ENCODE results near the gene TOM1L1. TPM values are rescaled to one million over a fixed set of nuclear protein-coding genes. Genes with fewer than 3 reads are reported as not detected.
A peak's percentile ranks its signal among the peaks of the same experiment; 100 is the strongest.

The TOM1L1 gene
- total RNA-seq, 2 donors from 2014 or later, result 10.0 to 10.4 TPM

DNA sequence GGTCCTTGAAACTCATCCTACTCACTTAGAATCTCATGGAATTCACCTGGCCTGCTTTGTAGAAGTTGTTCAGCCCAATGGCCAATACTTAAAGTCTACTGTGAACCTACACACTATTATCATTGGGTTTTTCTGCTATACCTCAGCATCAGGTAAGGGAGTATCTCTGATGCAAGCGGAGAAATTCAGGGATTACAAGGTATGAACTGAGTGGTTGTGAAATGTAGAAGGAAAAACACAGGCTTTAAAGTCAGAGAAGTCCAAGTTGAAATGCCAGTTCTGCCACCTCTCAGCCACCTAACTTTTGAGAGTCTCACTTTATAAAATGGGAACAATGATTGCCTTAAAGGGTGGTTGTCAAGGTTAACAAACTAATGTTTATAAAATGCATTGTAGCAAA, 36.8 kb downstream of the TOM1L1 start:
- no peak for DNase-seq
- intact Hi-C loops (cut with DNase I), result no loop called here
- ATAC-seq, result no peak

DNA sequence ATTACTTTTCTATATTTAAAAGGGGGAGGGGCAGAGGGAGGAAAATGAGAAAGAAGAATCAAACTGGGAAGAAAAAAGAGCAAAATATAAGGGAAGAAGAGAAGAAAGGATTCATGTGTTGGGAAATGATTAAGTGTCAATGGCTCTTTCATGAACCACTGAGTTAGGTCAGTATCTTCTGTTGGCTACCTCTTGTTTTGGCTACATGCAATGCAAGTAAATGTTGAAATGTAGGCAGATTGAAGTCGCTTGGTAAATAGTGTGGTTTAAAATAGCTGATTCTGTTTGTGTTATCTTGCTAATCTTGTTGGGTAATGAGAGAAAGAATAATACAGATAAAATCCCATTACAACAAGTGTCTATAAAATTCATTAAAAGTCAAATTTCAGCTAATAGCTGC, 40.6 kb downstream of the TOM1L1 start:
- intact Hi-C loops (cut with DNase I), result no loop called here
- ATAC-seq (no peak), DNase-seq (no peak)

- ATAC-seq (no peak), DNase-seq (no peak)
- intact Hi-C loops (cut with DNase I), result no loop called here
Observed at GRCh38 chr17:54944796-54945195, 44.1 kb downstream of the TOM1L1 start.

DNA sequence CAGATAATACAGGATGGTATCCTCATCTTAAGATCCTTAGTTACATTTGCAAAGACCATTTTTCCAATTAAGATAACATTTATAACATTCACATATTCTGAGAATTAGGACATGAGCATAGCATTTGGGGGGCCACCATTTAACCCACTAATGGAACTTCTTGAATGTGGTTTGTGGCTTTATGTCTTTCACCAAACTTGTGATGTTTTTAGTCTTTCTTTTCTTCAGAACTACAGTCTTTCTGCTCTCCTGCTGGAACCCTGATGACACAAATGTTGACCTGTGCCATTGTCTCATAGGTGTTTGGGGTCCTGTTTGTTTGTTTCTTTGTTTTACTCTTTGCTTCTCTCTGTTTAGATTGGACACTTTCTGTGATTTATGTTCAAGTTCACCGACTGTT, 44.6 kb downstream of the TOM1L1 start:
- intact Hi-C loops (cut with DNase I), result no loop called here
- DNase-seq (no peak), ATAC-seq (no peak)

DNA sequence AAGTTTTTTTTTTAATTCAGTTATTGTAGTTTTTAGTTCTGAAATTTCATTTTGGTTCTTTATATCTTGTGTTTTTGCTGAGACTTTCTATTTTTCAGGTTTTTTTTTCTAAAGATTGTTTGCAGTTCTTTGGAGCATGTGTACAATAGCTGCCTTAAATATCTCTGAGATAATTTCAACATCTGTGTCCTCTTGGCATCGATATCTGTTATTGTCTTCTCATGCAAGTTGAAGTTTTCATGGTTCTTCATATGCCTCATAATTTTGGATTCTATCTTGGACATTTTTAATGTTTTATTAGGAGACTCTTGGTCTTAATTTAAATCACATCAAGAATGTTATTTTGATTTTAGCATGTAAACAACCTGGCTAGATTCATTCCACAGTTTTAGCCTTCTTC, 45.0 kb downstream of the TOM1L1 start:
- ATAC-seq (no peak), DNase-seq (no peak)
- intact Hi-C loops (cut with DNase I), result no loop called here

DNA sequence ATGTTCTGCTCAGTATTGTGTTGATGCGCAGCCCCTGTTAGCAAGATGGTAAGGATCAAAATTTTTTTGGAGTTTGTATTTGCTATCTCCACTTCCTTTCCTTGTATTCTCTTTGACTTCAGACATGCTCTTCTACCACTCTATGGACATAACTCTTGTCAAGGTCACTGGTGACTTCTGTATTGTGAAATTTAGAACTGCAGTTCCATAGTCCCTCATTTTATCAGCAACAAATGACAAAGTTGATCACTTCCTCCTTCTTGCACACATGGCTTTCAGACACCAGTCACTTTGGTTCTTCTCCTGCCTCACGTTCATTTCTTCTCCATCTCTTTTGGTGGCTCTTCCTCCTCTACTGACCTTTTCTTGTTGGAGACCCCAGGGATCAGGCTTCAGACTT, 46.7 kb downstream of the TOM1L1 start:
- ATAC-seq (no peak), DNase-seq (no peak)
- intact Hi-C loops (cut with DNase I), result no loop called here

- ATAC-seq (no peak), DNase-seq (no peak)
- intact Hi-C loops (cut with DNase I), result no loop called here
Observed at GRCh38 chr17:54948380-54948779, 47.7 kb downstream of the TOM1L1 start.

DNA sequence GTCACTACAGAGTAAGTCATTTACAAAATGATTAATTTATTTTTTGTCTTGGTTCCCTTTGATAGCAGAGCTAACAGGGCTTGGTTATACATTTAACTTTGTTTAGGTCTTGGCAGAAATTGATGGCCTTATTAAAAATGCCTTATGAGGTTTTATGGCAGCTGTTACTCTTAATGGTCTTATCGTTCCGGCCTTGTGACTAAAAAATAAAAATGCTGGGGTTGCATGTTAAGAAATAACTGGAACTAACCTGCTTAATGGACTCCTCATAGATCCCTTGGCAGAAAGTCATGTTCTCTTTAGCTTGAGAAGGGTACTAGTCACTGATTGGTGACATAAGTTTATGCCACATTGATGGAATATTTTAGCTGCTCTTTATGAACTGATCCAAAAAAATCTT, 49.5 kb downstream of the TOM1L1 start:
- intact Hi-C loops (cut with DNase I), result no loop called here
- no peak for ATAC-seq

GRCh38 chr17:54951286-54951685, 50.6 kb downstream of the TOM1L1 start:
- DNase-seq, result no peak
- ATAC-seq, result no peak
- intact Hi-C loops (cut with DNase I), result no loop called here

More for the DNA sequence above, 49.5 kb downstream of the TOM1L1 start:
- no peak for DNase-seq

DNA sequence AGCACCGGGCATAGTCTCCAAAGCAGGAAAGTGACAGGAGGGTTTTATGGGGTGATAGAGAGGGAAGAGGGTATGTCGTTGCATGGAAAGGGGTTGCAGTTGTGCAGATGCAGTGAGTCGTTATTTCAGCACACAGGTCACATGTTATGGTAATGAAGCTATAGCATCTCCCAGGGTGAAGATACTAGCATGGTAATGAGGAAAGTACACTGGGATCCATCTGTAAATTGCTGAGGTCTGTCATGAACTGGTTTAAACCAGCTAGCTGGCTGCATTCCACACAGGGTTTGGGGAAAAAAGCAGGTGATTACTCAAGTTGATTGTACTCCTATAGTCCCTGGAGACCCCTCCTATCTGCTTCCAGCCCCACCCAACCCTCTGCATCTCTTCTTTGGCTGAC, 56.1 kb downstream of the TOM1L1 start:
- intact Hi-C loops (cut with DNase I), result no loop called here
- no peak for ATAC-seq
- DNase-seq, result no peak

GRCh38 chr17:54967621-54968261, 67.1 kb downstream of the TOM1L1 start:
- ATAC-seq, result peak; percentile 1 to 10

GRCh38 chr17:54968262-54968987, 67.8 kb downstream of the TOM1L1 start, which contains the start of the genes COX11 and STXBP4:
Gene COX11 (minus strand): TSS chr17:54968654. CDS start chr17:54968646, 8 bp downstream.
Gene STXBP4 (plus strand): TSS chr17:54968765. CDS start chr17:54986220, 17,455 bp downstream.
- DNase-seq, result peak; percentile 95
- intact Hi-C loops (cut with DNase I), result no loop called here
- peak; percentile 99 for ATAC-seq

More at GRCh38 chr17:54967621-54968261, 67.1 kb downstream of the TOM1L1 start:
- no peak for DNase-seq
- intact Hi-C loops (cut with DNase I), result no loop called here

DNA sequence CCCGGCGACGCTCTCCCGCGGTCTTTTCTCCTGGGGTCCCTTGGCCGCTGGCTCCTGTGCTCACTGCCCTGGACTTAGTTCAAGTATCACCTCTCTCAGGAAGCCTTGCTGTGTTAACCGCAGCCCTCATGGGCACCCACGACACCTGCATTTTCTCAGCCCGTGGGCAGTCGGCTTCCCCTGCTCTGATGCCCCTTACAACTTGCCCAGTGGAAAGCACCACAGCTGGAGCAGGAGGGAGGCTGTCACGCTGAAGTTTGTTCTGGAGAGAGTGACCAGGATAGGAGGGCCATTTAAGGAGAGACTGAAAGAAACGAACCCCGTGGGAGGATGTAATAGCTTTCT, 68.3 kb downstream of the TOM1L1 start:
- ATAC-seq (peak; percentile 63 to 68), DNase-seq (no peak)
- intact Hi-C loops (cut with DNase I), result no loop called here

DNA sequence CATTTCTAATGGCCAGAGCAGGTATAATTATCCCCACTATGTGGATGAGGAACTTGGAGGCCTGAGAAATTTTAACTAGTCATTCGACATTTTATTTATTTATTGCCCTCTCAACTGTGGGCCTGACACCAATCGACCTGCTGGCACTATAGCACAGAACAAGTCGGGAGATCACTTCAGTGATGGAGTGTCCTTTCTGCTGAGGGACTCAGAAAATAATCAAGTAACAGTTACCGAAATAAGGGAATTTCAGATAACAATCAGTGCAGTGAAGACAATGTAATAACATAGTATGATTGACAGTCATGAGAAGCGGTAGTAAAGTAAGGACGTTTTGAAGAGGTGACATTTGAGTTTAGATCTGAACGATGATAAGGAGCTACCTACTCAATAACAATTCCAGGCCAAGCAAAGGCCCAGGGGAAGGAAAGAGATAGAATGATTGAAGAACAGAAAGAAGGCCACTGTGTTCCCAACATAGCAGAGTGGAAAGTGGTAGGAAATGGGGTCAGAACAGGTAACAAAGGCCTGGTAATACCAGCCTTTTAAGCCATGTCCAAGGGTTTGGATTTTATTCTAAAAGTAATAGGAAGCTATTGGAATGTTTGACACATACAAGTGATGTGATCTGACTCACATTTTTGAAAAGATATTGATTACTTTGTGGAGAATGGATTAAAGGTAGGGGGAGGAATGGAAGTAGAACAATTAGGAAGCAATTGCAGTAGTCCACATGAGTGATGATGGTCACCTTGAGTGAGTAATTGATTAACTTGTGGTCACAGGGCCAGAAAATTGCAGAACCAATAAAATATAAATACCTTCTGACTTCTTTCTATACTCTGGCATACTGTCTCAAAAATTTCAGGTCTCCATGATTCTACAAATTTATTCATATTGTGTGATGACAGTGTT, 69.3 kb downstream of the TOM1L1 start:
- no peak for ATAC-seq
- intact Hi-C loops (cut with DNase I), result no loop called here

DNA sequence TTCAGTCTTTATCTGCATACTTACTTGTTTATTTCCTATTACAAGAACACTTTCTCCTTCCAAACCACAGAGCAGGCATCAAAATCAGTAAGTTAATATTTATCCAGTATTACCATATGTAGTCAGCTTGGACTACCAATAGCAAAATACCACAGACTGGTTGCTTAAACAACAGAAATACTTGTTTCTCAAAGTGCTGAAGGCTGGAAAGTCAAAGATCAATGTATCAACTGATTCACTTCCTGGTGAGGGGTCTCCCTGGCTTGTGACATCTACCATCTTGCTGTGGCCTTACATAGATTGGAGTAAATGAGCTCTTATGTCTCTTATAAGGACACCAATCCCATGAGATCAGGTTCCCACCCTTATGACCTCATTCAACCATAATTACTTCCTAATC, 70.5 kb downstream of the TOM1L1 start:
- ATAC-seq (no peak), DNase-seq (no peak)
- intact Hi-C loops (cut with DNase I), result no loop called here

More for the DNA sequence above, 69.3 kb downstream of the TOM1L1 start:
- no peak for DNase-seq

- intact Hi-C loops (cut with DNase I), result no loop called here
- DNase-seq (no peak), ATAC-seq (no peak)
Observed at GRCh38 chr17:54971901-54972300, 71.2 kb downstream of the TOM1L1 start.

DNA sequence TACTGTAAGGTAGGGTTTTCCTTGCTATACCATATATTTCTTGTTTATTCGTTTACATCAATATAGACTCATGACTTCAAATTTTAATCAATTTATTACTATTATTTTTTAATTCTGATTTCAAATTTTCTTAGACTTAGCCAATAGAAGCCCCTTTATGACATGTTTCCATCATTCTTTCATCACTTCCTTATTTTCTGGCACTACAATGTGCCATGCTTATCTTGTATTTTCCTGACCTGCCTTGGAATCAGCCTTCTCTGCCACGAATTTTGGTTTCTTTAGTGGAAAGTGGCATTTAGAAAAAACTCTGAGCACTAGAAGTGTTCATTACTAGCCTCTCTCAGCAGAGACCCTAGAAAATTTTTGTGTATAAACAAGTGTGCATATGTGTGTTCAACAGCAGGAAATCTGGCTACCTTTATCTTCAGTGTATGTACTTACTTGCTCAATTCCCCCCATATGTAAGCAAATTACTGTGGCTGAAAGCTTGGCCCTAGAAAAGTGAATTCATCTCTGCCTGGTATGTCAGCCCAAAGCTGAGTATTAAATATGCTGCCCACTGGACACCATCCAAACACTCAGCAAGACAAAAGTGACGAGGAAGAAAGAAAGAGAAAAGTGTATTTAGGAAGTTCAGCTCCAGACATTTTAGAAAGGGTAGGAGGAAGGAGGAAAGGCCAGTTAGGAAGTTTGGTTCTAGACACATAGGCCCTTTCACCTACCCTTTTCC, 71.9 kb downstream of the TOM1L1 start:
- no peak for DNase-seq
- no peak for ATAC-seq
- intact Hi-C loops (cut with DNase I), result no loop called here

DNA sequence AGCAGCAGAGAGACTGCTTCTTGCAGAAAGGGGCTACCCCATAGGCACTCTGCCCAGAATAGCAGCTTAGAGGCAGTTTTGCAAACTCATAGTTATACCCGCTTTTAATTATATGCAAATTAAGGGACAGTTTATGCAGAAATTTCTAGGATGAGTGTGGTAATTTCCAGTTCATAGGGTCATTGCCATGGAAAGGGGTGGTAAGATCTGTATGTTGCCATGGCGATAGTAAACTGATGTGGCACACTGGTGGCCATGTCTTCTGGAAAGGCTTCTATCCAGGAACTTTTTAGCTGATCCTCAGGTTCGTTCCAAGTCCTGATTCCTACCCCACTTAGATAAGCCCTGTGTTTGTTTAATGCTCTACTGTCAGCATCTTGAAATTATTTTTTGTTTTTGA, 74.1 kb downstream of the TOM1L1 start:
- intact Hi-C loops (cut with DNase I), result no loop called here

DNA sequence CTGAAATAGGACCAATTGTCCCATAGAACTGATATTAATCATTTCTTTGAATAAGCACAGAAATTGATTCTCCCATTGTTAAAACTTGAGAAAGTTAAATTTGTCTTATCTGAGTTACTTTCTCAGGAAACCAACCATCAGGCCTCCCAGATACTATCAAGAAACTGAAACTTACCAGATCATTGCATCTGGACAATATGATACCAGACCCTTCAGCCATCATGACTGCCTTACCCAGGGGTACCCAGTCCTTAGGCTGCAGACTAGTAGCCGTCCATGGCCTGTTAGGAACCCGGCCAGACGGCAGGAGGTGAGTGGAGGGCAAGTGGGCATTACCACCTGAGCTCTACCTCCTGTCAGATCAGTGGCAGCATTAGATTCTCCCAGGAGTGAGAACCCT, 75.7 kb downstream of the TOM1L1 start:
- DNase-seq (no peak), ATAC-seq (no peak)
- intact Hi-C loops (cut with DNase I), result no loop called here

More for the DNA sequence above, 74.1 kb downstream of the TOM1L1 start:
- DNase-seq (no peak), ATAC-seq (no peak)

Measured in left cardiac atrium (tissue), 4 donors.